Right lung (tissue), 5 donors: ENCODE data around the gene TGFBR2. TPM values are rescaled to one million over a fixed set of nuclear protein-coding genes. Genes with fewer than 3 reads are reported as not detected.

Source experiments
- DNase-seq, 2 donors: peaks; one replicate each; pipeline ENCODE4 v3.0.0-alpha.2; 2013
- polyA plus RNA-seq, 5 donors: library from polyadenylated mRNA; unstranded; fragments of 120-200 nt; gene quantifications; one replicate each; pipeline versions ENCODE4 v1.2.1 to v1.2.3, GENCODE V29; 2013; ENCODE audit warnings: inconsistent platforms in 1 of 5, low replicate concordance in 1 of 5; ENCODE audit not compliant: insufficient read length in 5 of 5, insufficient read depth in 1 of 5

TGFBR2 gene
- polyA plus RNA-seq, 5 donors, result 94.3 to 130 (median 120) TPM

DNA sequence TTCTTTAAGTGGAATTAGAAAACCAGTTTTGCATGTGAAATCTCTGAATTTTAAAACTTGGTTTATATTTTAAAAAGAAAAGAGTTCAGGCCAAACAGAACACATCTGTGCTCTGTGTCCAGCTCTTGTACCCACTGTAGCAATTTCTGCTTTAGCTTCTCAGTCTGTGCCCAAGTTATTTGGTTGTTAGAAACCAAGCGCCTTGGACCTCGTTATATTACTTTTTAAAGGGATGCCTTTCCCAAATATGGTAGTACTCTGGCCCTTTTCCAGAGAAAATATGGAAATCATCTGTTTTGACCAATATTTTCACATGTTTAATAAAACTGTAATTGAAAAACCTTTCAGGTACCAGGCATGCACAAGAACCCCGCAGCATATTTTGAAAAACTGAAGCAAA is 27.3 kb downstream of the TGFBR2 start:
- DNase-seq, result no peak

DNA sequence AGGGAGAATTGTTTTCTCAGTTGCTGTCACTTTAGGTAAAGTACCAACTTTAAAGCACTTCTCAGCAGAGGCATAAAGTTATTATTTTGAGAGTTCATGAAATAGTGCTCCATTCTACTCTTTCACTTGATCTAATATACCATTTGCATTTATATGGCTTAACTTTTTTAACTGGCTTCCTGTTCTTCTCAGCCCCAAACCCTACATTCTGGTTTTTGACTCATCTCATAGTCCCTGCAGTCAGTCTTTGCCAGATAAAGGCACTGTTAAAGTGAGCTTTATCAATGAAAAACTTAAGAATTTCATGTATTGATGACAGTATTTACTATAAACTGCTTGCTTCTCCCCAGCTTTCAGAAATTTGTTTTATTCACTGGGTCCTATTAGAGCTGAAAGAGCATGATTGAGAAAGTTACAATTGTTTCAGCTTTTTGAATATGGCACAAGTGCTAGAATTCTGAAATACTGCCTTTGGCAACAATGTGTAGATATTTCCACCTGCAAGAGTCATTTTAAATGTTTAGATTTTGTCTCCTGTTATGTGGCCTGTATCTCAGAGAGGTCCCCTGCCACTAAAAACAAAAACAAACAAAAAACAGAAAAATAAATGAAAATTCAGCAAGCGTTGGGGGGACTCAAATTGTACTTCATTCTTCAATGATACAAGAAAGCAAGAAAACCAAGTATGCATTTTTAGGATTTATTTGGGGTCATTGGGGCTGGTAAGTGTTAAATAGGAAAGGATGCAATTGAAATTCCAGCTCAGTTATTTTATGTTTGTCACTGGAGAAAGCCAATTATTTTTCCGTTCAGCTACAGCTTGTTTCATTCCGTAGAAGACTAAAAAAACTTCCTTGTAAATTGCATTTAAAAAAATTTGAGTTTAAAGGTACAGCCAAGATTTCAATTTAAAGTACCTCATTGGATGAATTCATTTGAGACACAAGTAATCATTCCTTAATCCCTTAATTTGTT is 28.6 kb downstream of the TGFBR2 start:
- DNase-seq, result no peak

DNA sequence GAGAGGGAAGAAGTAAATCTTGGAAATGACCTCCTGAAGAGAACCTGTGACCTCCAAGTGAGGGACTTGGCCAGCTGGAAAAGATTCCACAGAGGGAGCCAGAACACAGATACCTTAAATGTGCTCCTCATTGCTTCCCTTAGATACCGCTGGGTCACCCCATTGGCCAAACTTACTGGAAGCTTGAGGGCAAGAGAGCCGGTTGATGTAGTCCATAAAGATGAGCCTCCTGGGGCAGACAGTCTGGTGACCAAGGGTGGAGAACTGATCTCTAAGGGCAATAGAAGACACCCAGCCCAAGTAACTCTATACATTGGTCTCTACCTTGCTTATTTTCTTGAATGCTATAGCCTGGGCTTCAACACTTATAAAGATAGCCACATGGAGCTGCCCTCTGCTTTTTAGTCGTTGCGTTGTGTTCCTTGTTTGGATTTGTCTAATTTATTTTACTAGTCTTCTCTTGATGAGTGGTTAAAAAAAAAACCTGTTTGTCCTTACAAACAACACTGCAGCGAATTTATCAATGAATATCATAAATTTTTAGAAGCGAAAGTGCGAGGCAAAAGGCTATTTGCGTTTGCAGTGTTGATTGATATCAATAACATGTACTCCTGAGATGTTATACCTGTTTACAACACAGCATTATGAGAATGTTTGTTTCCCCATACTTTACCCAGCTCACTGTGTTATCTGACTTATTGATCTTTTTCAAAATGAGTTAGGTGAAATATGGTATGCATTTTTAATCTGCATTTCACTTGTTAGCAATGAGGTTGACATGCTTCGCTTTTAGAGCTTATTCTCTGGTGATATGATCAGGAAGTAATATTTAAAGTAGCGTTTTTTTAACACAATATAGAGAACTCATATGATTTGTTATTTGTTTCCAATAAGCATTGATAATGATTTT is 31.2 kb downstream of the TGFBR2 start:
- no peak for DNase-seq

DNA sequence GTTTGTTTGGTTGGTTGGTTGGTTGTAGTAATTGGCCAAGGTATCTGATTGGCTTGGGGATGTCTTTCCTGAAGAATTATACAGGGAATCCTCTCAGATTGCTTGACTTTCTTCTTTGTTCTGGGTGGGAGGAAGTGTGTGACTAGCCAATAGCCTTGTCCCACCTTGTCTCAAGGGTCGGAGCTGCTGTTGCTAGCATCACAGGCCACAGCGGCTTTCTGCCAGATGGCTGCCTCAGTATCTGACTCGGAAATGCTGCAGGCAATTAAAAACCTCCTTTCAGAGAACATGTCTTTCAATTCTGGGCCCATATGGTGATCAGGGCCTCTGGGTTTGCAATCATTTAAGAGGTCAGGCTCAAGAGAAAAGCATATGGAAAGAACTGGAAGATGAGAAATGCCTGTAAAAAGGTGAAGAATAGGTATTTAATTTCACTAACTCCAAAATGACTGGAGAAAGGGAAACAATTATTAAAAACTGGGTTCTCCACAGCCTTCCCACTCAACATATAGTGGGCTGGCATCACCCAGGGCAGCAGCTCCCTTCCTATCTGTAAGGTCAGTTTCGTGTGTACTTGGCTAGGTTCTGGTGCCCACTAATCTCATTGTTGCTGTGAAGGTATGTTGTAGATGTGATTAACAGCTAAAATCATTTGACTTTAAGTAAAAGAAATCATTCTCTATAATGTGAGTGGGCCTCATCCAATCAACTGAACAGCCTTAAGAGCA is 32.4 kb downstream of the TGFBR2 start:
- no peak for DNase-seq

DNA sequence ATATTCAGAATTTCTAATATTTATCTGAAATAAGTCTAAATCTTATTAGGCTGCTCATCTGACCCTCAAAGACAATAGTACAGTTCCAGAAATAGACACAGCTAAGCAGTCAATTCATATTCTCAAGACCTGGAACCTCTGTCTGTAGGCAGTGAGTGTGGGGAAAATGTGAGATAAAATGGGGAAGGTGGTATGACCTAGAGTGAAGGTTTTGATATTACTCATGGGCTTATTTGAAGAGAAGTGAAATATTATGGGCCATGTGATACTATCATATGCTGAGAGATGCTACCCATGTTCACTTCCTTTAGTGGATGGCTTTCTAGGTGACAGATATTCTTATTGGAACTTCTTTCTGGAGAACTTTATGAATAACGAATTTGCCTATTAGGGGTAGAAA is 33.5 kb downstream of the TGFBR2 start:
- DNase-seq, result no peak

DNA sequence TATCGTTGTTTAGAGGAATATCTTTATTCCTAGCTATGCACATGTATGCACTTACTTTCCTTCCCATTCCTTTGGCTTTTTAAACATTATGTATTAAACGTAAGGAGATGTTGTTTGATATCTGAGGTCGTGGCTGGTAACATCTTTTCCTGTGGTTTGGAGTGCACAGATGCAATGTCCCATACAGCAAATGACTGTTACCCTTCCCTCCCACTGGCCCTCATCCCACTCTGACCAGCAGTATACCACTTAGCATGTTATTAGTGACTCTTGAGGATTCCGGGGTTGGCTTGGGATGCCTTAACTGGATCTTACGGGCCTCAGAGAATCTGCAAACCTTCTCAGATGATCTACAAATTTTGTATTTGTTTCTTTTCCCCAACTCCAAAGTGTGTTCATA is 34.5 kb downstream of the TGFBR2 start:
- DNase-seq, result no peak

DNA sequence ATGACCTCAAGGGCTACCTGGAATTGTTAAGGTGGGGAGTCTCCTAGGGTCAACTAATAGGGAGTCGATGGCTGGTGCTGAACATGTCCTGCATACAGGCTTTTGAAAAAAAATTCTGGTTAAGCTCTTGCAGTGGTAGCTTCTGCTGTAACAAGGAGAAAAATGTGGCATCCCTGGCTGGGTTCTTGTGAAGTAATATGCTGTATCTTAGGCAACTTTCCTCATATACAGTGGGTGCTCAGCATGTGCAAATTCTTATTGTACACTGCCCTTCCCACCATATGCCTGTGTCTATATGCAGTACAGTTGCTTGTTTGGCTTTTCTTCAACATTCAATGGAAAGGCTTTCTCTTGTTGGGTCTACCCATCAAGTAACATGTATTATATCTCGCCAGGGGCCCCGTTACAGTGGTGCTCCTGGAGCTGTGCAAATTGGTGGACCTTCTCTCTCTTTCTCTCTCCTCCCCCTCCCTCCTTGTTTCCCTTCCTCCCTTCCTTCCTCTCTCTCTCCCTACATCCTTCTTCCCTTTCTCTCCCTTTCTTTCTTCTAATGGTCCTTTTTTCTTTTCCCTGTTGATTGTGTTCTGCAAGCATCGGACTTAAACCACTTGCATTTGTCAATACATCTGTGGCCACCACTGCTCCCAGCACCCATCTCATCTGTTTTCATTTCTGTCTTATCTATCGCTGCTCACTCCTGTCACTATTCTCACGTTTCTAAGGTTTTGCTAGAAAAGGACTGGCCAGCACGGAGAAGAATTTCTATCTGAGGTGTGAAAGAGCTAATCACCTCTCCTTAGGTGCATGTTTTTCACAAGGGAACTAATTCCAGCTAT is 35.2 kb downstream of the TGFBR2 start:
- no peak for DNase-seq

DNA sequence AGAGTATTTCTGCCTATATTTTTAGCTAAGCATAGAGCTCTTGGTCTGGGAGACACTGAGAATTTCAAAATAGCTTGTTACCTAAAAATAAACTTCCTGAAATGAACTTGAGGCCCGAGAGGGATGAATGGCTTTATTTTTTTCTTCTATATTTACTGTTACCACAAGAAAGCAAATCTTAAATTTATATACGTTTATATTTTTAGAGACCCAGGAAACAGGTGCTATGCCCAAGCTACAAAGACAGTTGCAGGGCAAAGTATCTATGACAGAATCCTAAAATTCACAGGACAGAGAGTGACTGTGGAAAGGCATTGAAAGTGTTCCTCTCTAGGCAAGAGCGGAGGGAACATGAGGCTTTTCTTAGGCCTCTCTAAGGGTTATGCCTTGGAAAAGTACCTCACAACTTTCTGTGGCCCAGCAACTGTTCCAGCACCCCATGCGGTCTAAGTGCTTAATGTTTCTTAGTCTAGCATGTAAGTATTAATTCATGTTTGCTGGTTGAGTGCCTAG is 36.5 kb downstream of the TGFBR2 start:
- DNase-seq, result no peak

DNA sequence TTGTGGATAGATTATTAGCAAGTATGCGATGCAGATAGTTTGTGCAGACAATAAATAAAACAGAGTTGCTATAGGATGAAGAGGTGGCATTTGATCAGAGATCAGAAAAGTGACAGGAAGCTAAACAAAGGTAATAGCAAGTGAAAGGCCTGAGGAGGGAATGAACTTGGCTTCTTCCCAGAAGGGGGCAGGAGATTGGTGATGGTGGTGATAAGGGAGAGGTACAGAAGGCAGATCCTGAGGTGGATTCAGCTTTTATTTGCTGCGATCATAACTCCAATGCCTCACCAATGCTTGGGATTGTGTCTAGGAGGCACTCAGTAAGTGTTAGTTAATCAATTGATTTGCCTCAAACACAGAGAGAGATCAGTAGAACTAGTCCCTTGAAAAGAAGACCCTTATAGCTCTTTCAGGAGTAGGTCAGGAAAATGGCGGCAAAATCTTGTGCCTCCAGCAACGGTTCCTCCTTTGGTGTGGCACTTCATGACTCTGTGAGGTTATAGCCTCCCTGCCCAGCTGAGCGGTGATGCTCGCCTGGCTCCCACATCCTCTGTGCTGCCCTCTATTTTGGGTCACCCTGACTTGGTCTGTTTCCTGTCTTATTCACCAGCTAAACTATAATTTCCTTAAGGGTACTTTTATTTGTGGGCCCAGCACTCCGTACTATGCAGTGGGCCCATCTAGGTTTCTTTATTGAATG is 37.5 kb downstream of the TGFBR2 start:
- DNase-seq, result no peak

DNA sequence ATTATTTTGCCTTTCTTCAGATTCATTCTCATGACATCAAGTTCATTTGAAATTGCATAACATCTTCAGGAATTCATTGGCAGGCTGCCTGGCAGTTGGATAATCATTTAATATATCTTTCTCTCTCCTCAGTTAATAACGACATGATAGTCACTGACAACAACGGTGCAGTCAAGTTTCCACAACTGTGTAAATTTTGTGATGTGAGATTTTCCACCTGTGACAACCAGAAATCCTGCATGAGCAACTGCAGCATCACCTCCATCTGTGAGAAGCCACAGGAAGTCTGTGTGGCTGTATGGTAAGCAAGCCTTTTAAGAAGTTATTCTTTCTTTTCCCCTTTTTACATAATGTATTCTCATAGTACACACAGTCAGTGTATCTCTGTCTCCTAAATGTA is 38.2 kb downstream of the TGFBR2 start:
- peak; percentile 56 to 64 for DNase-seq

DNA sequence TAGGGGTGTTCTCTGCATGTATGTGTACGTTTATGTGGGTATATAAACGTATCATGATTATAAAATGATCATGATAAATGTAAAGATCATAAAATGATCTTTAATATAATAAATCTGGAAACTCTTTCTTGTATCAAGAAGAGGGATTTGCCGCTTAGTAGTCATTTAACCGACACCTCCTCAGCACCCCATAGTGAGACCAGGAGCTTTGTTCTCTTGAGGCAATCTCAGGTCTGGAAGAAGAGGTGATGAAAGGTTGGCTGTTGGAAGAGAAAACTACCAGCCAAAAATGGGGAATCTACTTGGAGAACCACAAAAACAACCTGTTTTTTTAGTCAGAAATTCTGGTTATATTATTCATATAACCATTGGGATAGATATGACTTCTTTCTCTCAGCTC is 38.7 kb downstream of the TGFBR2 start:
- no peak for DNase-seq

DNA sequence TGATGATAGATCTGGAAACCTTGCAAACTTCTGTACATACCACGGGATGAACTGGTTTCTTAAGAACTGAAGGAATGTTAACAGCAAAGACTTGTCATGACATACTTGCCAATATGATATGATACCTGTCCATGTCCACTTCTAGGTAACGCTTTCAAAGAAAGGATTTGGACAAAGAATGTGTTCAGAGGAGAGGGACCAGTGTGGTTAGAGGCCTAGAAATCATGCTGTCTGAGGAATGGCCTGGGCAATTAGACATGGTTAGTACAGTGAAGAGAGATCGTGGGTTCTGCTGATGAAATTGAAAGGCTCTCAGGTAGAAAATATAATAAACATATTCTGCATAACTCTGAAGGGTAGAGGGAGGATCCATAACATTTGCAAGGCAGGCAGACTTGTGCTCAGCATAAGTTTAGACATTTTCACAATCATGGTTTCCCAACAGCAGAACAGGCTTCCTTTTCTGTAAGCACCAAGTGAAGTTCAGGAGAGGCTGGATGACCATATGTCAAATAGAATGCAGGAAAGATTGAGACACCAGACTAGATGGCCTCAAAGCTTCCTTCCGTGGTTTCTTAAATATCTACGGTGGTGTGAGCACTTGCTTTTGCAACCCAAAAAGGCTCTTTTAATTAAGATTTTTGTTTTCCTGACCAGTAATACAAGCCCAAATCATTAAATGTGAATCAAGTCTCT is 39.9 kb downstream of the TGFBR2 start:
- DNase-seq, result no peak

DNA sequence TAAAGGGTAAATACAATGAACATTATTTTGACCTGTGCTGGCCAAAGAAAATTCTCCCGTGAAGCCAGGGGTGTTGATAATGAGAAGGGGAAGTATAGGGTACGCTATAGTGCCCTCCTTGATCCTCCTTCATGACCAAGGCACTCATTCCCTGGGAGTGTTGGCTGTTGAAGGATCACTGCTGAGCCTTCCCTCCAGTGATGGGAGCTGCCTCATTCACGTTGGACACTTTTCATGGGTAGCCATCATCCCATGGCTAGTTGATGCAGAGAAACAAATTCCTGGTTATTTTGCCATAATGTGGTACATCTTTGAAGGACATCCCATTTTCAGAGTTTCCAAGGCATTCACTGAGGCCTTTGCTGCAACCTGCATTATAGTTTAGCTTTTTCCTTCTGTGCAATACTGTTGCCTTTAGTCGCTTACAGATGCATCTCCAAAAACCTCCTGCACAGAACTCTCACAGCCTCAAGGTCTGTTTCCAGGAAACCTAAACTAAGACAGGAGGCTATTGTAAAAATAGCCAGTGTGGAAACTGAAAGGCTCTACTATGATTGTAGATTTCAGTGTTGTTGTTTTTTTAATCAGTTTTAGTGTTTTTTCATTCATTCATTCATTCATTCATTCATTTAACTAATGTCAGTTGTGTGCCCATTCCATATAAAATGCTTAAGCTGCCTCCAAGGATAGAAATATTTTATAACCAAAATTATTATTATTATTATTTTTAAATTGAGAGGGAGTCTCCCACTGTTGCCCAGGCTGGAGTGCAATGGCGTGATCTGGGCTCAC is 40.8 kb downstream of the TGFBR2 start:
- no peak for DNase-seq

DNA sequence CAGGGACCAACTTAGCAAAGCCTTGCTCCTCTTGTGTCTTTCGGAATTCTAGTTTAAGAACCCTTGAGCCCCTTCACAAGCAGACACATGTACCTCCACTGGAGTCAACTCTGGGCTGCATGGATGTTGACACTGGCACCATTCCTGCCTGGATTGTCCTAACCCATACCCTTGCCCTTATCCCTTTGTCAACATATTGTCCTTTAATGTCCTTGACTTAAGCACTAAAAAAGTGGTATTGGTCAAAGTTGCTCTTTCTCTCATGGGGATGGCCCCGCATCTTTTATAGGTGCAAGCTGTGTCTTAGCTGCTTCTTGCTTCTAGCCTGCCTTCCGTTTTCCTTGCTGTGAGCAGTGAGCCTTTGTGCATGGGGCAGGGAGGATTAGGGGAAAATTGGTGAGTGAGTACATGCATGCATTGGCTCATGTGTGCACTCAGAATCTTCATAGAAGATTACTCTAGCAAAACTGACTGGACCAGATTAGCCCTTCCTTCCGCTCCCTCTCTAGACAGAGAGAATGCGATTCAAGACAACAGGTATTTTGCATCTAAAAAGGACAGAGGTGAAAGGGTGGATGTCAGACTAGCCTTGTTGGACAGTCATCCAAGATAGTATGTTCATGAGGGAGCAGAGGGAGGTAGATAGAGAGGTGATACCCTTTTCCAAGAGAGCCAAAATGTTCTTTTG is 42.4 kb downstream of the TGFBR2 start:
- no peak for DNase-seq

DNA sequence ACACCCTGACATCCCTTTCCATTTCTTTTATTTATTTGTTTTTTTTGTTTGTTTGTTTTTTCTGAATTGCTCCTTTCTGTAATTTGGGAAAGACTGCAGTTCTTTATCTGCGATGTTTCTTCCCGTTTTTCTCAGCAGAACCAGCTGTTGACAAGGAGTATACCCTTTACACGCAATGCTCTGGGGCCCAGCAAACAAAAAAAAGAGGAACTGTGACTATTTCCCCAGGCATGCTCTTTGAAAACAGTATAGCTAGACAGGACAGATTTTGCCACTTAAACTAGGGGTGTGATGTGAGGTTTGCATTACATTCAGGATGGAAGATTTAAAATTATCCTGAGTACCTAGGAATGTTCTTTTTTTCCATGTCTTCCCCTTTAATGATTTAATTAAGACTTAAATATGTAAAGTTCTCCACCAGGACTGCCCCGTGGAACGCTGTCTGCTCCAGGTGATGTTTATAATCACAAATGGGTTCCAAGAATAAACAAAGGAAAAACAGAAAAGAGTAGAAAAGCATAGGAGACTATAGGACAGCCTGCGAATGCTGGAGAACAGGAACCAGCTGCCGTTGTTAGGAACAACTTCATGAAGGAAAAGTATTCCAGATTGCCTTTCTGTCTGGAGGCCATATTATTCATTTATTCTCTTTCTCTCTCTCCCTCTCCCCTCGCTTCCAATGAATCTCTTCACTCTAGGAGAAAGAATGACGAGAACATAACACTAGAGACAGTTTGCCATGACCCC is 43.3 kb downstream of the TGFBR2 start:
- DNase-seq, result no peak

DNA sequence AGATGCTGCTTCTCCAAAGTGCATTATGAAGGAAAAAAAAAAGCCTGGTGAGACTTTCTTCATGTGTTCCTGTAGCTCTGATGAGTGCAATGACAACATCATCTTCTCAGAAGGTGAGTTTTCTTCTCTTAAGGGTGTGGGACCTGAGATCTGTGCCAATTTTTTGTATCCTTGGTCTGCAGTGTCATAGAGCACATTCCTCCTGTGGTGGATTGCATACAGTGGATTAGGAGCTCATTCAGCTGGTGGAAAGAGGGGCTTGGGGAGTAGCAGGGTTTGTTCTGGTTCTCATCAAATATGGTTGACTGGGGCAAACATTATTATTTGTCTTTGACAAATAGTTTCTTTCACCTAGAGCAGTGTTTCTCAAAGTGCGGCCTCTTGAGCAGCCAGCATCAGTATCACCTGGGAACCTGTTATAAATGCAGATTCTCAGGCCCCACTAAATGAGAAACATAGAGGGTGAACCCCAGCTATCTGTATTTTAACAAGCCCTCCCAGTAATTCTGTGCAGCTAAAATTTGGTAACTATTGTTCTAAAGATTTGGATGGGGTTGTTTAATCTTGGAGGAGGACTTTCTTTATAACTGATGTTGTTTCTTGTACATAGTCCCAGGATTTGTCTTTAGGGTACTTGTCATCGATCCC is 44.1 kb downstream of the TGFBR2 start:
- DNase-seq, result no peak

DNA sequence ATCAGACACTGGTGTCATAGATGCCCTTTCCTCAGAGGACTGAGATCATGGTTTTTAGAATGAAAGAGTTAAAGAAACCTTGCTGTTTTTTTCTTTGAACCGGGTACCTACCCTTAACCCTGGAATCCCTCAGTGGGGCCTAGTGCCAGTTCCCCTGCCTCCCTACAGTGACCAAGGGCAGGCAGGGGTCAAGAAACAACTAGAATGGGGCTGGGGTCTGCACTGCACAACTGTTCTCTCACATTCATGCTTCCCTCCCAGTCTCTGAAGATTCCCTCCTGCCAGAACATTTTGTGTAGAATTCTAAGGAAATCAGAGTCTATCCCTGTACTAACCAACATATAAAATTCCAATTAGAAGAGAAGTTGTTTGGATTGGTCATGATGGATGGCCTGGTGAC is 47.9 kb downstream of the TGFBR2 start:
- DNase-seq, result no peak
